ENCODE measurements around the gene PEF1.
A peak's percentile ranks its signal among the peaks of the same experiment; 100 is the strongest.

Gene PEF1

GRCh38 chr1:31670593-31670964, 25.9 kb upstream of the PEF1 start:
- Histone ChIP-seq H3K9ac (ENCODE audit: low read depth, low read length) (no peak overlapping the region), H3K9me3 (ENCODE audit: insufficient read depth, low read depth, low read length) (no peaks in the 10 kb centered on the region), H3K4me3 (ENCODE audit: low read length) (no peak overlapping the region), H3K27me3 (ENCODE audit: insufficient read depth, low read length) (peaks cover 3% of the 10 kb centered on the region; the same call in 1 of the 2 replicates), H3K36me3 (ENCODE audit: insufficient read depth, low read depth, low read length) (no peaks in the 10 kb centered on the region), H3K27ac (ENCODE audit: low read length) (no peak overlapping the region), H3K4me1 (ENCODE audit: insufficient read depth, low read length) (no peaks in the 10 kb centered on the region; the same call in 1 of the 2 replicates)

GRCh38 chr1:31669786-31670592, 25.3 kb upstream of the PEF1 start:
- Histone ChIP-seq H3K27ac (ENCODE audit: low read length) (no peak overlapping the region), H3K27me3 (ENCODE audit: insufficient read depth, low read length) (peaks cover 3% of the 10 kb centered on the region; the same call in 1 of the 2 replicates), H3K9me3 (ENCODE audit: insufficient read depth, low read depth, low read length) (no peaks in the 10 kb centered on the region), H3K4me1 (ENCODE audit: insufficient read depth, low read length) (no peaks in the 10 kb centered on the region; the same call in 1 of the 2 replicates), H3K4me3 (ENCODE audit: low read length) (no peak overlapping the region), H3K9ac (ENCODE audit: low read depth, low read length) (no peak overlapping the region), H3K36me3 (ENCODE audit: insufficient read depth, low read depth, low read length) (no peaks in the 10 kb centered on the region)

GRCh38 chr1:31669433-31669785, 24.7 kb upstream of the PEF1 start:
- Histone ChIP-seq H3K9ac (ENCODE audit: low read depth, low read length) (no peak overlapping the region), H3K27ac (ENCODE audit: low read length) (no peak overlapping the region), H3K27me3 (ENCODE audit: insufficient read depth, low read length) (peaks cover 3% of the 10 kb centered on the region; the same call in 1 of the 2 replicates), H3K4me1 (ENCODE audit: insufficient read depth, low read length) (no peaks in the 10 kb centered on the region; the same call in 1 of the 2 replicates), H3K4me3 (ENCODE audit: low read length) (no peak overlapping the region), H3K9me3 (ENCODE audit: insufficient read depth, low read depth, low read length) (no peaks in the 10 kb centered on the region), H3K36me3 (ENCODE audit: insufficient read depth, low read depth, low read length) (no peaks in the 10 kb centered on the region)

- no peak overlapping the region for H3K27ac ChIP-seq (ENCODE audit: low read length)
- H3K27me3 ChIP-seq (ENCODE audit: insufficient read depth, low read length), result peaks cover 3% of the 10 kb centered on the region; the same call in 1 of the 2 replicates
- H3K9me3 ChIP-seq (ENCODE audit: insufficient read depth, low read depth, low read length), result no peaks in the 10 kb centered on the region
- H3K4me1 ChIP-seq (ENCODE audit: insufficient read depth, low read length), result no peaks in the 10 kb centered on the region; the same call in 1 of the 2 replicates
- H3K4me3 ChIP-seq (ENCODE audit: low read length), result no peak overlapping the region
- no peak overlapping the region for H3K9ac ChIP-seq (ENCODE audit: low read depth, low read length)
- H3K36me3 ChIP-seq (ENCODE audit: insufficient read depth, low read depth, low read length), result no peaks in the 10 kb centered on the region
These were observed 23.7 kb upstream of the PEF1 start for GRCh38 chr1:31668303-31668883.

- H3K4me1 ChIP-seq (ENCODE audit: insufficient read depth, low read length), result no peaks in the 10 kb centered on the region; the same call in 1 of the 2 replicates
- H3K27ac ChIP-seq (ENCODE audit: low read length), result no peak overlapping the region
- H3K9me3 ChIP-seq (ENCODE audit: insufficient read depth, low read depth, low read length), result no peaks in the 10 kb centered on the region
- H3K27me3 ChIP-seq (ENCODE audit: insufficient read depth, low read length), result peaks cover 3% of the 10 kb centered on the region; the same call in 1 of the 2 replicates
- H3K4me3 ChIP-seq (ENCODE audit: low read length), result no peak overlapping the region
- H3K36me3 ChIP-seq (ENCODE audit: insufficient read depth, low read depth, low read length), result no peaks in the 10 kb centered on the region
- peak overlapping the region; percentile 45 for H3K9ac ChIP-seq (ENCODE audit: low read depth, low read length)
These were observed 22.5 kb upstream of the PEF1 start for GRCh38 chr1:31667065-31667785.

GRCh38 chr1:31666263-31666963, 21.7 kb upstream of the PEF1 start:
- Histone ChIP-seq H3K4me3 (ENCODE audit: low read length) (no peak overlapping the region), H3K36me3 (ENCODE audit: insufficient read depth, low read depth, low read length) (no peaks in the 10 kb centered on the region), H3K9me3 (ENCODE audit: insufficient read depth, low read depth, low read length) (no peaks in the 10 kb centered on the region), H3K4me1 (ENCODE audit: insufficient read depth, low read length) (no peaks in the 10 kb centered on the region; the same call in 1 of the 2 replicates), H3K27me3 (ENCODE audit: insufficient read depth, low read length) (peaks cover 3% of the 10 kb centered on the region; the same call in 1 of the 2 replicates), H3K9ac (ENCODE audit: low read depth, low read length) (peak overlapping the region; percentile 45), H3K27ac (ENCODE audit: low read length) (no peak overlapping the region)

- H3K9me3 ChIP-seq (ENCODE audit: insufficient read depth, low read depth, low read length), result no peaks in the 10 kb centered on the region
- H3K9ac ChIP-seq (ENCODE audit: low read depth, low read length), result no peak overlapping the region
- peaks cover 3% of the 10 kb centered on the region; the same call in 1 of the 2 replicates for H3K27me3 ChIP-seq (ENCODE audit: insufficient read depth, low read length)
- no peaks in the 10 kb centered on the region; the same call in 1 of the 2 replicates for H3K4me1 ChIP-seq (ENCODE audit: insufficient read depth, low read length)
- H3K4me3 ChIP-seq (ENCODE audit: low read length), result no peak overlapping the region
- no peak overlapping the region for H3K27ac ChIP-seq (ENCODE audit: low read length)
- no peaks in the 10 kb centered on the region for H3K36me3 ChIP-seq (ENCODE audit: insufficient read depth, low read depth, low read length)
These were observed 20.7 kb upstream of the PEF1 start for GRCh38 chr1:31665234-31665878.

- Histone ChIP-seq H3K9ac (ENCODE audit: low read depth, low read length) (no peak overlapping the region), H3K4me3 (ENCODE audit: low read length) (no peak overlapping the region), H3K36me3 (ENCODE audit: insufficient read depth, low read depth, low read length) (no peaks in the 10 kb centered on the region), H3K27ac (ENCODE audit: low read length) (no peak overlapping the region), H3K9me3 (ENCODE audit: insufficient read depth, low read depth, low read length) (no peaks in the 10 kb centered on the region), H3K27me3 (ENCODE audit: insufficient read depth, low read length) (no peaks in the 10 kb centered on the region), H3K4me1 (ENCODE audit: insufficient read depth, low read length) (no peaks in the 10 kb centered on the region; the same call in 1 of the 2 replicates)
These were observed 19.9 kb upstream of the PEF1 start for GRCh38 chr1:31664528-31664927.

GRCh38 chr1:31663622-31664452, 19.2 kb upstream of the PEF1 start:
- Histone ChIP-seq H3K27ac (ENCODE audit: low read length) (no peak overlapping the region), H3K4me3 (ENCODE audit: low read length) (no peak overlapping the region), H3K4me1 (ENCODE audit: insufficient read depth, low read length) (no peaks in the 10 kb centered on the region), H3K9me3 (ENCODE audit: insufficient read depth, low read depth, low read length) (no peaks in the 10 kb centered on the region), H3K36me3 (ENCODE audit: insufficient read depth, low read depth, low read length) (no peaks in the 10 kb centered on the region), H3K27me3 (ENCODE audit: insufficient read depth, low read length) (no peaks in the 10 kb centered on the region), H3K9ac (ENCODE audit: low read depth, low read length) (no peak overlapping the region)

- Histone ChIP-seq H3K9ac (ENCODE audit: low read depth, low read length) (no peak overlapping the region), H3K4me3 (ENCODE audit: low read length) (no peak overlapping the region), H3K27me3 (ENCODE audit: insufficient read depth, low read length) (no peaks in the 10 kb centered on the region), H3K36me3 (ENCODE audit: insufficient read depth, low read depth, low read length) (no peaks in the 10 kb centered on the region), H3K27ac (ENCODE audit: low read length) (no peak overlapping the region), H3K4me1 (ENCODE audit: insufficient read depth, low read length) (no peaks in the 10 kb centered on the region), H3K9me3 (ENCODE audit: insufficient read depth, low read depth, low read length) (no peaks in the 10 kb centered on the region)
These were observed 17.8 kb upstream of the PEF1 start for GRCh38 chr1:31662463-31662862.
